Activated CD8-positive, alpha-beta T cell treated with anti-CD3 and anti-CD28 coated beads, Interleukin-2, amount 10 ng/mL, durations not matched to agents 7 days and 5 days (primary cell): ENCODE data around the gene PAM. TPM values are rescaled to one million over a fixed set of nuclear protein-coding genes. Genes with fewer than 3 reads are reported as not detected.
"Not testable (repeated sequence)": the region's sequence is repeated elsewhere in the genome, so short reads cannot be mapped to it uniquely, and the experiment has no call there.

ENCODE experiments used
- ATAC-seq: fragments of 150-1000 bp; cut with Tn5 transposase; one replicate; pipeline ENCODE4 v1.10.0; 2021; ENCODE audit warnings: moderate library complexity
- CTCF ChIA-PET: fragments of 350-600 bp; sonication (Branson Sonifier 250); formaldehyde crosslinking; loops from one replicate; lab custom pipeline; 2021; ENCODE audit warnings: antibody characterized with exemption; lab: Charles Lee
- POLR2A ChIA-PET: fragments of 350-600 bp; sonication (Branson Sonifier 250); formaldehyde crosslinking; loops from one replicate; lab custom pipeline; 2021; ENCODE audit warnings: antibody characterized with exemption; lab: Charles Lee
- DNase-seq: peaks from one replicate; pipeline ENCODE4 v3.0.0-alpha.2; 2020
- H3K27ac Mint-ChIP-seq: one replicate; pipeline ENCODE4 v1.8.0; 2021; ENCODE audit warnings: mild to moderate bottlenecking, mixed read lengths
- H3K27me3 Mint-ChIP-seq: one replicate; pipeline ENCODE4 v1.8.0; 2021; ENCODE audit warnings: low read depth, mixed read lengths
- H3K36me3 Mint-ChIP-seq: one replicate; pipeline ENCODE4 v1.8.0; 2021; ENCODE audit warnings: low read depth, mixed read lengths
- H3K4me1 Mint-ChIP-seq: one replicate; pipeline ENCODE4 v1.8.0; 2021; ENCODE audit warnings: low read depth, mixed read lengths
- H3K4me3 Mint-ChIP-seq: one replicate; pipeline ENCODE4 v1.8.0; 2021; ENCODE audit warnings: mild to moderate bottlenecking, mixed read lengths
- H3K9me3 Mint-ChIP-seq: one replicate; pipeline ENCODE4 v1.8.0; 2022; ENCODE audit warnings: mixed read lengths; ENCODE audit not compliant: insufficient read depth
- total RNA-seq, 2 experiments: library from RNA; stranded (reverse); gene quantifications; one replicate each; pipeline ENCODE4 v1.2.3, GENCODE V29; 2021

PAM gene
- total RNA-seq, 2 experiments from 2014 or later = 16.1 to 16.3 TPM

GRCh38 chr5:102733534-102733933 is 21.6 kb upstream of the PAM start:
- Mint-ChIP-seq H3K4me3 (no peak overlapping the region), H3K27ac (no peak overlapping the region), H3K9me3 (no peaks in the 10 kb centered on the region), H3K36me3 (no peaks in the 10 kb centered on the region), H3K4me1 (no peaks in the 10 kb centered on the region), H3K27me3 (peaks cover 6% of the 10 kb centered on the region)
- no peak for DNase-seq
- no peak for ATAC-seq
- CTCF ChIA-PET = interaction anchor here (0.6 to 1.6 kb wide), 2 partner anchors 9 to 153 kb away, joined by 3 read pairs; no protein-coding TSS in a partner anchor
- POLR2A ChIA-PET = no interaction called here

DNA sequence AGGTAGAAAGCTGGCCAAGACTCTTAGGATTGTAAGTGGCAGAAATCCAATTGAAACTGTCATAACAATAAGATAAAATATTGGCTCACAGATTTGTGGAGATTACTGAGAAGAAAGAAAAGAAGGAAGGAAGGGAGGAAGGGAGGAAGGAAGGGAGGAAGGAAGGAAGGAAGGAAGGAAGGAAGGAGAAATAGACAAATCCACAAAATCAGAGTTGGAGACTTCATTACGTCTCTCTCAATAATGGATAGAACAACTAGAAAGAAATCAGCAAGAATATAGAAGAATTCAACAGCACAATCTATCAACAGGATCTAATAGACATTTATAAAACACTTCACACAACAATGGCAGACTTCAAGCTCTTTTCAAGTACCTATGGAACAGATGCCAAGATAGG is 17.9 kb upstream of the PAM start:
- H3K9me3 Mint-ChIP-seq = no peaks in the 10 kb centered on the region
- peaks cover 6% of the 10 kb centered on the region for H3K27me3 Mint-ChIP-seq
- H3K4me1 Mint-ChIP-seq = no peaks in the 10 kb centered on the region
- POLR2A ChIA-PET = no interaction called here
- DNase-seq = no peak
- no peak overlapping the region for H3K27ac Mint-ChIP-seq
- CTCF ChIA-PET = no interaction called here
- no peak for ATAC-seq
- no peak overlapping the region for H3K4me3 Mint-ChIP-seq
- no peaks in the 10 kb centered on the region for H3K36me3 Mint-ChIP-seq

- H3K4me3 Mint-ChIP-seq = no peak overlapping the region
- H3K27ac Mint-ChIP-seq = no peak overlapping the region
- H3K4me1 Mint-ChIP-seq = no peaks in the 10 kb centered on the region
- DNase-seq = no peak
- no peak for ATAC-seq
- H3K36me3 Mint-ChIP-seq = no peaks in the 10 kb centered on the region
- ChIA-PET CTCF (no interaction called here), POLR2A (no interaction called here)
- H3K27me3 Mint-ChIP-seq = peaks cover 6% of the 10 kb centered on the region
- H3K9me3 Mint-ChIP-seq = no peaks in the 10 kb centered on the region
Observed at GRCh38 chr5:102737805-102738469, 17.2 kb upstream of the PAM start.

DNA sequence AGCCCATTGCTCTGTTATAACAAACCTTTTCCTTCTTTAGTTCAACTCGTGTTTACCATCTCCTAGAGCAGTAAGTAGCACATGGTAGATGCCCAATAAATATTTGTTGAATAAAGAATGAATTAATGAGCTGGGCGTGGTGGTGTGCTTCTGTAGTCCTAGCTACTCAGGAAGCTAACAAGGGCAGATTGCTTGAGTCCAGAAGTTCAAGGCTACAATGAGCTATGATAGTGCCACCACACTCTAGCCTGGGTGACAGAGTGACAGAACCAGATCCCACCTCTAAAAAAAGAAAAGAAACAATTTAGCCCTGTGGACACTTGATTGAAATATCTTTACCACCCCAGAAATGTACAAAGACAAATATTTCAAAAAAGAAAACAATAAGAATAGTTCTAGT is 14.6 kb upstream of the PAM start:
- POLR2A ChIA-PET = interaction anchor here (0.6 kb wide), 1 partner anchor 366 kb away, joined by 3 read pairs; no protein-coding TSS in a partner anchor
- Mint-ChIP-seq H3K4me1 (no peaks in the 10 kb centered on the region), H3K36me3 (no peaks in the 10 kb centered on the region), H3K27ac (no peak overlapping the region), H3K27me3 (no peaks in the 10 kb centered on the region), H3K9me3 (no peaks in the 10 kb centered on the region), H3K4me3 (no peak overlapping the region)
- ATAC-seq (no peak), DNase-seq (no peak)
- CTCF ChIA-PET = interaction anchor here (0.9 kb wide), 1 partner anchor 59 kb away, joined by 3 read pairs; no protein-coding TSS in a partner anchor

DNA sequence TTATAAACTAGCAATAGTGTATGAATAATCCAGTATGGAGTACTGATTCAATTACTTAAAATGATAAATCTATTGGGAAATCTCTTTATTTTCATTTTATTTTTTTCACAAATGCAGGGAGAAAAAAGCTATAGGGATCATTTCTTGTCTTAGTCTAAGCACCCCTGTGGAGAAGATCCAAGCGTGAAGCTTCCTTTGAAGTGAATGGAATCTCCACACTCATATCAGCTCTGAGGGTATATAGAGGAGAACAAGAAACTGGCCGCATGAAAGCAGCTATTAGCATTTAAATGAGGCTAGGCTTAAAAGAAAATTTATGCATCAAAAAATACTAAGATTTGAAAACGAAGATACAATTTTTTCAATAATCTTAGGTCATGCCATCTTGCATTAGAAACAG is 12.9 kb upstream of the PAM start:
- DNase-seq (no peak), ATAC-seq (no peak)
- H3K36me3 Mint-ChIP-seq = no peaks in the 10 kb centered on the region
- no peak overlapping the region for H3K4me3 Mint-ChIP-seq
- ChIA-PET POLR2A (no interaction called here), CTCF (no interaction called here)
- no peaks in the 10 kb centered on the region for H3K9me3 Mint-ChIP-seq
- H3K27me3 Mint-ChIP-seq = no peaks in the 10 kb centered on the region
- peaks cover 2% of the 10 kb centered on the region for H3K4me1 Mint-ChIP-seq
- no peak overlapping the region for H3K27ac Mint-ChIP-seq

- no peaks in the 10 kb centered on the region for H3K36me3 Mint-ChIP-seq
- no peak overlapping the region for H3K27ac Mint-ChIP-seq
- CTCF ChIA-PET = no interaction called here
- H3K4me1 Mint-ChIP-seq = peaks cover 9% of the 10 kb centered on the region
- no peak overlapping the region for H3K4me3 Mint-ChIP-seq
- ATAC-seq (no peak), DNase-seq (no peak)
- no peaks in the 10 kb centered on the region for H3K27me3 Mint-ChIP-seq
- POLR2A ChIA-PET = no interaction called here
- H3K9me3 Mint-ChIP-seq = no peaks in the 10 kb centered on the region
Observed at GRCh38 chr5:102743900-102744299, 11.2 kb upstream of the PAM start.

DNA sequence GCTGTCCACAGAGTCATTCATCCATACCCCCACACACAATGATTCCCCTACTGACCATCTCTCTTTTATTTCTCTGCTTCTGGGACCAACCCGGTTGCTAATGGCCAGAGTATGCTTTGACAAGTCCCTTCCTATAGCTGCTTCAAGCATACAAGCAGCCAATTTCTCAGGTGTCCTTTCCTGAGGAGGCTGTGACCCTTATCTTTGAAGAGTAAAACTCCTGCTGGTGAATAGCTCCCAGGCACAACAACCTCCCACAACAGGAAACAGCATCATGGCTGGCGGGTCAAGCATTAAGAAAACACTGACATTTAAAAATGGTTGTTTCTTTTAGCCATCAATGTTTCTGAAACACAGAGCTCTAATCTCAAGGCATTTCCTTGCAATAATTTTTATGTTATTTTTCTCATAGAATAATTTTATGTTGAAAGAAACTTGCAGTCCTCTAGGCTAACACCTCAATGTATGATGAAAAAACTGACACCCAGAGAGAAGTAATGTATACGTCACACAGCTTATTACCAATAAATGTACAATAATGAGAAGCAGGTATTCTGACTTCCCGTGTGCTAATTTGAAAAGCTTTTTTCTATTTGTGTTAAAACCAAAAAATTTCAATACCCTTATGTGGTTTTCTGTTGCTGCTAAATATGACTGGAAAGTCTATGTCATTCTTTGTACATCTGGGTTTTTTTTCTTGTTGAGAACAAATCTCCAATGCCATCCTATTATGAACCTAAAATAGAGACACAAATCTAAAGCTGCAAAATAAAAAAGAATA is 7.5 kb upstream of the PAM start:
- Mint-ChIP-seq H3K27ac (no peak overlapping the region), H3K36me3 (no peaks in the 10 kb centered on the region)

DNA sequence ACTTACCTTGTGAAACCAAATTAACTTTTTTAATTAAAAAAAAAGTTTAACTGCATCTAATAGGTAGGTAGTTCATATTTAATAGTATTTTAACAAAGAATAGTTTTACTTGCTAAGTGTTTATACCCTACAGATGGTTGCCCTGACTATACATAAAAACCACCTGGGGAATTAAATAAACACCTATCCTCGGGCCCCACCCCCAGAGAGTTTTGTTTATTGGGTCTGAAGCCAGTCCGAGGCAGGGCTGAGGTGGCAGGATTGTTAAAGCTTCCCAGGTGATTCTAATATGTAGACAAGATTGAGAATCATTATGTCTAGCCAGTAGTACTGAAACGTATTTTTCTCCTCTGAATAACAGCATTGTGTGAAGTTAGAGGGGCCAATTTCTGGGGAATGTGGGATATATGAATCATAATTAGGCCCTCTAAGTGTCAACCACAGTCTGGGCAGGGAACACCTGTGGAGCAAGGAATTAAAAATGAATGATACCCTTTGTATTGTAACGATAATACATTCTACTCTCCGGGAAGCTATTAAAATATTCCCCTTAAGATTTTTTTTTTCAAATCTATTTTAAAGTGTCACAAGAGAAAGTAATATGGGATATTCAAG is 5.6 kb upstream of the PAM start:
- no peak for ATAC-seq
- Mint-ChIP-seq H3K27me3 (peaks cover 6% of the 10 kb centered on the region), H3K27ac (no peak overlapping the region), H3K36me3 (no peaks in the 10 kb centered on the region), H3K4me1 (peaks cover 23% of the 10 kb centered on the region), H3K9me3 (no peaks in the 10 kb centered on the region), H3K4me3 (no peak overlapping the region)
- POLR2A ChIA-PET = no interaction called here
- DNase-seq = no peak
- CTCF ChIA-PET = interaction anchor here (1.6 kb wide), 1 partner anchor 14 kb away, joined by 6 read pairs; no protein-coding TSS in a partner anchor

More for the DNA sequence above, 7.5 kb upstream of the PAM start:
- ATAC-seq (no peak), DNase-seq (no peak)
- Mint-ChIP-seq H3K4me3 (no peak overlapping the region), H3K9me3 (no peaks in the 10 kb centered on the region), H3K27me3 (no peaks in the 10 kb centered on the region), H3K4me1 (peaks cover 9% of the 10 kb centered on the region)
- CTCF ChIA-PET = interaction anchor here (1.0 to 1.1 kb wide), 4 partner anchors 9 to 392 kb away, joined by 3 to 4 read pairs (median 3); no protein-coding TSS in a partner anchor
- POLR2A ChIA-PET = interaction anchor here (0.7 kb wide), 1 partner anchor 113 kb away, joined by 3 read pairs; no protein-coding TSS in a partner anchor

DNA sequence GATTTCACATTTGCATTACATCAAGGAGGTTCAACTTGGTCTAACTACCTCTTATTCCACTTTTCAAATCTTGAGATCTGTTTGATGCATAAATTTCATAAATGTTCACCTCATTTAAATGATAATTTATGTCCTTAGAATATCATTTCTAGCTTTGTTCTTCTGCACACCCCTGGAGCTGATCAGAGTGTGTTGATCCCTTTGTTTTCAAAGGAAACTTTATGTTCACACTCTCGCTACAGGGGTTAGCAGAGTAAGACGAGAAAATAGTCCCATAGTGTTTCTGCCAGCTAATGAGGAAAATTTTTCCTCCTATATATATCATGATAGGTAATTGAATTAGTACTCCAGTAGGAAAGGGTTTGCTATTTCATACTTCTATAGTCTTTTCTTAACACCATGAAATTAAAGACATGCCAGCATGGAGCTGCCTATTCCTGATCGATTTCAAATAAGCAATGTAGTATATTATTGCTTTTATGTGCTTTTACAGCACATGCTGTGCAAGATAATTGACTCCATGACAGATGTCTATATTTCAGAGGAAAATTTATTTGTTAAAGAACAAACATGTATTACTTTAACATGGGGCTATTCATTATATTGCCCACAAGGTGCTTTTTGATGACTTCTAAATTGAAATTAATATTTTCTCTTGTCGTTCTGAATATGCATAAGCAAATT is 4.8 kb upstream of the PAM start:
- CTCF ChIA-PET = interaction anchor here (1.6 kb wide), 1 partner anchor 14 kb away, joined by 6 read pairs; no protein-coding TSS in a partner anchor
- Mint-ChIP-seq H3K4me3 (no peak overlapping the region), H3K36me3 (no peaks in the 10 kb centered on the region), H3K27ac (no peak overlapping the region), H3K27me3 (peaks cover 6% of the 10 kb centered on the region), H3K9me3 (no peaks in the 10 kb centered on the region), H3K4me1 (peaks cover 25% of the 10 kb centered on the region)
- DNase-seq (no peak), ATAC-seq (no peak)
- POLR2A ChIA-PET = no interaction called here

GRCh38 chr5:102751903-102752376 is 3.2 kb upstream of the PAM start:
- DNase-seq, ATAC-seq, H3K36me3 Mint-ChIP-seq, H3K4me3 Mint-ChIP-seq, POLR2A ChIA-PET, H3K27ac Mint-ChIP-seq, H3K9me3 Mint-ChIP-seq, H3K27me3 Mint-ChIP-seq: not testable (repeated sequence)
- peaks cover 33% of the 10 kb centered on the region for H3K4me1 Mint-ChIP-seq
- CTCF ChIA-PET = interaction anchor here (2.3 kb wide), 1 partner anchor 28 kb away, joined by 12 read pairs; no protein-coding TSS in a partner anchor
